ENCODE measurements around the gene TAOK2.

- TF ChIP-seq, protein P1, sequence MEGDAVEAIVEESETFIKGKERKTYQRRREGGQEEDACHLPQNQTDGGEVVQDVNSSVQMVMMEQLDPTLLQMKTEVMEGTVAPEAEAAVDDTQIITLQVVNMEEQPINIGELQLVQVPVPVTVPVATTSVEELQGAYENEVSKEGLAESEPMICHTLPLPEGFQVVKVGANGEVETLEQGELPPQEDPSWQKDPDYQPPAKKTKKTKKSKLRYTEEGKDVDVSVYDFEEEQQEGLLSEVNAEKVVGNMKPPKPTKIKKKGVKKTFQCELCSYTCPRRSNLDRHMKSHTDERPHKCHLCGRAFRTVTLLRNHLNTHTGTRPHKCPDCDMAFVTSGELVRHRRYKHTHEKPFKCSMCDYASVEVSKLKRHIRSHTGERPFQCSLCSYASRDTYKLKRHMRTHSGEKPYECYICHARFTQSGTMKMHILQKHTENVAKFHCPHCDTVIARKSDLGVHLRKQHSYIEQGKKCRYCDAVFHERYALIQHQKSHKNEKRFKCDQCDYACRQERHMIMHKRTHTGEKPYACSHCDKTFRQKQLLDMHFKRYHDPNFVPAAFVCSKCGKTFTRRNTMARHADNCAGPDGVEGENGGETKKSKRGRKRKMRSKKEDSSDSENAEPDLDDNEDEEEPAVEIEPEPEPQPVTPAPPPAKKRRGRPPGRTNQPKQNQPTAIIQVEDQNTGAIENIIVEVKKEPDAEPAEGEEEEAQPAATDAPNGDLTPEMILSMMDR (conservative IDR thresholded peaks at IDR 0.05; ENCODE audit: low read depth, low read length), result no peak
- TF ChIP-seq POLR2A (IDR thresholded peaks at IDR 0.05; ENCODE audit: low read depth, low read length), result no peak
These were observed 20.4 kb downstream of the TAOK2 start for GRCh38 chr16:29993903-29994599.
